ENCODE measurements around the gene NLGN1.

NLGN1 gene

GRCh38 chr3:173846584-173846983 lies 449.0 kb downstream of the NLGN1 start:
- no peak for DNase-seq (ENCODE audit: low spot score)

- DNase-seq (ENCODE audit: low spot score), result no peak
These were observed 451.9 kb downstream of the NLGN1 start for GRCh38 chr3:173849489-173849888.

- no peak for DNase-seq (ENCODE audit: low spot score)
These were observed 459.6 kb downstream of the NLGN1 start for GRCh38 chr3:173857154-173857553.

- no peak for DNase-seq (ENCODE audit: low spot score)
These were observed 465.2 kb downstream of the NLGN1 start for GRCh38 chr3:173862701-173863100.

GRCh38 chr3:173863551-173863950 lies 466.0 kb downstream of the NLGN1 start:
- DNase-seq (ENCODE audit: low spot score), result no peak

GRCh38 chr3:173865900-173866498 lies 468.5 kb downstream of the NLGN1 start:
- no peak for DNase-seq (ENCODE audit: low spot score)

GRCh38 chr3:173869766-173870165 lies 472.2 kb downstream of the NLGN1 start:
- DNase-seq (ENCODE audit: low spot score), result no peak

GRCh38 chr3:173870976-173871375 lies 473.4 kb downstream of the NLGN1 start:
- DNase-seq (ENCODE audit: low spot score), result no peak

GRCh38 chr3:173875790-173876189 lies 478.2 kb downstream of the NLGN1 start:
- DNase-seq (ENCODE audit: low spot score), result no peak

- DNase-seq (ENCODE audit: low spot score), result no peak
These were observed 478.9 kb downstream of the NLGN1 start for GRCh38 chr3:173876476-173876875.

GRCh38 chr3:173887888-173888287 lies 490.3 kb downstream of the NLGN1 start:
- no peak for DNase-seq (ENCODE audit: low spot score)

- no peak for DNase-seq (ENCODE audit: low spot score)
These were observed 492.1 kb downstream of the NLGN1 start for GRCh38 chr3:173889596-173889995.

- no peak for DNase-seq (ENCODE audit: low spot score)
These were observed 492.5 kb downstream of the NLGN1 start for GRCh38 chr3:173890091-173890490.

- DNase-seq (ENCODE audit: low spot score), result no peak
These were observed 493.9 kb downstream of the NLGN1 start for GRCh38 chr3:173891272-173892100.

GRCh38 chr3:173892547-173892946 lies 495.0 kb downstream of the NLGN1 start:
- no peak for DNase-seq (ENCODE audit: low spot score)

- DNase-seq (ENCODE audit: low spot score), result no peak
These were observed 495.5 kb downstream of the NLGN1 start for GRCh38 chr3:173893066-173893465.

GRCh38 chr3:173893835-173894234 lies 496.3 kb downstream of the NLGN1 start:
- DNase-seq (ENCODE audit: low spot score), result no peak

- no peak for DNase-seq (ENCODE audit: low spot score)
These were observed 500.1 kb downstream of the NLGN1 start for GRCh38 chr3:173897631-173898030.

- no peak for DNase-seq (ENCODE audit: low spot score)
These were observed 504.1 kb downstream of the NLGN1 start for GRCh38 chr3:173901649-173902048.

- DNase-seq (ENCODE audit: low spot score), result no peak
These were observed 504.9 kb downstream of the NLGN1 start for GRCh38 chr3:173902401-173902800.

GRCh38 chr3:173902871-173903270 lies 505.3 kb downstream of the NLGN1 start:
- DNase-seq (ENCODE audit: low spot score), result no peak

GRCh38 chr3:173905381-173905780 lies 507.8 kb downstream of the NLGN1 start:
- DNase-seq (ENCODE audit: low spot score), result no peak

GRCh38 chr3:173911446-173911845 lies 513.9 kb downstream of the NLGN1 start:
- no peak for DNase-seq (ENCODE audit: low spot score)

GRCh38 chr3:173912126-173912525 lies 514.6 kb downstream of the NLGN1 start:
- DNase-seq (ENCODE audit: low spot score), result no peak

Data from AG08396 (cell line).